ENCODE data around the gene ST6GALNAC6.

GRCh38 chr9:127878652-127879390, 20.6 kb downstream of the ST6GALNAC6 start:
- TF ChIP-seq CTCF (IDR thresholded peaks at IDR 0.05; ENCODE audit: low read depth, low read length, missing input control) (no peak), TAF1 (conservative IDR thresholded peaks at IDR 0.05) (no peak), GABPA (IDR thresholded peaks at IDR 0.05 in 1 of 2, conservative IDR thresholded peaks at IDR 0.05 in 1 of 2) (no peak), EGR1 (IDR thresholded peaks at IDR 0.05; ENCODE audit: low read depth in 2 of 2) (no peak), YY1 (IDR thresholded peaks at IDR 0.05) (no peak), MAX (IDR thresholded peaks at IDR 0.05) (no peak), JUND (IDR thresholded peaks at IDR 0.05) (no peak), REST (IDR thresholded peaks at IDR 0.05) (no peak), RAD21 (IDR thresholded peaks at IDR 0.05) (no peak), ATF3 (IDR thresholded peaks at IDR 0.05) (no peak), SP1 (IDR thresholded peaks at IDR 0.05) (no peak), FOXA2 (IDR thresholded peaks at IDR 0.05) (no peak), RXRA (IDR thresholded peaks at IDR 0.05) (no peak)
